OCI-LY3 (cell line): ENCODE data around the gene PSMD9.
A peak's percentile ranks its signal among the peaks of the same experiment; 100 is the strongest.
"Not testable (repeated sequence)": the region's sequence is repeated elsewhere in the genome, so short reads cannot be mapped to it uniquely, and the experiment has no call there.

Experiments
- H2AFZ ChIP-seq: fragments of 200-600, 300-600 bp; shearing (Covaris generic); 2 replicates; pipeline ENCODE4 v1.6.0; 2014; ENCODE audit warnings: antibody characterized with exemption, low read depth, low read length
- H3K27ac ChIP-seq: fragments of 200-600, 300-600 bp; sonication (generic); 2 replicates; pipeline ENCODE4 v1.5.1; 2014; ENCODE audit warnings: mild to moderate bottlenecking, low read length, moderate library complexity, mixed read lengths
- H3K27me3 ChIP-seq: fragments of 200-600, 300-600 bp; sonication (generic); 2 replicates; pipeline ENCODE4 v1.6.1; 2014; ENCODE audit warnings: low read depth, low read length, mixed read lengths
- H3K36me3 ChIP-seq: fragments of 200-600, 300-600 bp; sonication (generic); replicated peaks from 2 replicates; pipeline ENCODE3; 2014; ENCODE audit warnings: low read depth, low read length, mixed read lengths
- H3K4me1 ChIP-seq: fragments of 300-600, 200-600 bp; sonication (generic); 2 replicates; pipeline ENCODE4 v1.6.1; 2014; ENCODE audit warnings: low read length, mixed read lengths
- H3K4me2 ChIP-seq: fragments of 200-600, 300-600 bp; sonication (generic); 2 replicates; pipeline ENCODE4 v1.6.1; 2014; ENCODE audit warnings: low read length, mixed read lengths
- H3K4me3 ChIP-seq: fragments of 300-600, 200-600 bp; sonication (generic); 2 replicates; pipeline ENCODE4 v1.5.1; 2014; ENCODE audit warnings: antibody characterized with exemption, mild to moderate bottlenecking, low read length, moderate library complexity
- H3K79me2 ChIP-seq: fragments of 300-600, 200-600 bp; shearing (Covaris generic); 2 replicates; pipeline ENCODE4 v1.6.1; 2014; ENCODE audit warnings: mild to moderate bottlenecking, low read length, mixed read lengths
- H3K9ac ChIP-seq: fragments of 300-600, 200-600 bp; shearing (Covaris generic); 2 replicates; pipeline ENCODE4 v1.6.0; 2014; ENCODE audit warnings: mild to moderate bottlenecking, low read length, moderate library complexity
- H3K9me3 ChIP-seq: fragments of 200-600, 300-600 bp; shearing (Covaris generic); 2 replicates; pipeline ENCODE4 v1.6.1; 2014; ENCODE audit warnings: low read length, mixed read lengths; ENCODE audit not compliant: insufficient read depth
- H4K20me1 ChIP-seq: fragments of 200-600, 300-600 bp; sonication (generic); 2 replicates; pipeline ENCODE4 v1.6.1; 2016; ENCODE audit warnings: low read length, mixed read lengths; ENCODE audit not compliant: insufficient read depth
- CTCF ChIP-seq: fragments of 200-600, 300-600 bp; sonication (generic); IDR thresholded peaks from 2 replicates; pipeline ENCODE4 v1.5.1; 2014; ENCODE audit warnings: antibody characterized with exemption, low read length, low read depth
- EZH2phosphoT487 ChIP-seq: fragments of 200-600 bp; shearing (Covaris generic); IDR thresholded peaks from 2 replicates; pipeline ENCODE4 v1.6.1; 2018; ENCODE audit warnings: antibody characterized with exemption, mixed run types, low read depth

Gene PSMD9

DNA sequence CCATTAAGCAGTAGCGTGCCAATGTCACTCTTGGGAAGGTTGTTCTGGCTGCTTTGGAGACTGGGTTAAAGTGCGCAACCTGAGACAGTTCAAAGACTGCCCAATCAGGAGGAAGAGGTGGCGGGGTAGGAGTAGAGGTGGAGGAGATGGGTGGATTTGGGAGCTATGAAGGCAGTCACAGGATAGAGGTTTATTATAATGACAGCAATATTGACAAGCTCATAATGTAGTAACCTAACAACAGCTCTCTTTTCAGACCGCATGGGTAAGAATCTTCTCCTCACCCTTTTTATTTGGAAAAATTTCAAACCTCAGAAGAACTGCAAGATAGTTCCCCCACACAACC is 5.3 kb upstream of the PSMD9 start:
- no peak overlapping the region for H3K4me3 ChIP-seq
- H3K4me2 ChIP-seq: no peak overlapping the region
- no peak overlapping the region for H3K9ac ChIP-seq
- H4K20me1 ChIP-seq: no peaks in the 10 kb centered on the region
- H3K4me1 ChIP-seq: peaks cover 6% of the 10 kb centered on the region; the same call in 1 of the 2 replicates
- H3K79me2 ChIP-seq: no peaks in the 10 kb centered on the region
- H2AFZ ChIP-seq: no peak overlapping the region
- H3K27me3 ChIP-seq: no peaks in the 10 kb centered on the region
- H3K9me3 ChIP-seq: no peaks in the 10 kb centered on the region
- no peaks in the 10 kb centered on the region for H3K36me3 ChIP-seq
- no peak overlapping the region for H3K27ac ChIP-seq
- TF ChIP-seq EZH2phosphoT487: no peak
- TF ChIP-seq CTCF: no peak

DNA sequence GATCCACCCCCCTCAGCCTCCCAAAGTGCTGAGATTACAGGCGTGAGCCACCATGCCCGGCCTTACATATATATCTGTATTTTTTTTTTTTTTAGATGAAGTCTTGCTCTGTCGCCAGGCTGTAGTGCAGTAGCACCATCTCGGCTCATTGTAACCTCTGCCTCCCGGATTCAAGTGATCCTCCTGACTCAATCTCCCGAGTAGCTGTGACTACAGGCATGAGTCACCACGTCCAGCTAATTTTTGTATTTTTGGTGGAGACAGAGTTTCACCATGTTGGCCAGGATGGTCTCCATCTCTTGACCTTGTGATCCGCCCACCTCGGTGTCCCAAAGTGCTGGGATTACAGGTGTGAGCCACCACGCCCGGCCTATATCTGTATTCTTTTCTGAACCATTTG is 3.5 kb upstream of the PSMD9 start:
- H2AFZ ChIP-seq, H3K9ac ChIP-seq, H3K27ac ChIP-seq, H3K4me3 ChIP-seq, H3K27me3 ChIP-seq, H3K36me3 ChIP-seq, H3K4me2 ChIP-seq, H4K20me1 ChIP-seq, H3K9me3 ChIP-seq: not testable (repeated sequence)
- H3K79me2 ChIP-seq: peaks cover 14% of the 10 kb centered on the region
- H3K4me1 ChIP-seq: peaks cover 12% of the 10 kb centered on the region

DNA sequence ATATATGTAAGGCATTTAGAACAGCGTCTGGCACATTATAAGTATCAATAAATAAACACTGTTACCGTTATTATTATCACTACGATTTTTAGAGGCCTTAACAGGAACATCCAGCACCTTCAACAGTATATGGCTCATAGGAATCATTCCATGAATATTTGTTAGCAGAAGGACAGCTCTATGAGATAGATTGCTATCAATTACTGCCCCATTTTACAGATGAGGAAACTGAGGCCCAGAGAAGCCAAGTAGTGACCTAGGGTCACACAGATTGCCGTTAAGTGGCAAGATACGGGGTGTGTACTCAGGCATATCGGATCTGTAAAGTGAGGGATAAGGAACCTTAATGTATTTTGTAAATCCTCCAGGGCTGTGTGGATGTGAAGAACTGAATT is 510 bp upstream of the PSMD9 start:
- no peaks in the 10 kb centered on the region for H4K20me1 ChIP-seq
- peaks cover 31% of the 10 kb centered on the region for H3K79me2 ChIP-seq
- H3K36me3 ChIP-seq: no peaks in the 10 kb centered on the region
- peaks cover 15% of the 10 kb centered on the region for H3K4me1 ChIP-seq
- peak overlapping the region; percentile 37 for H3K27ac ChIP-seq
- H3K4me3 ChIP-seq: peak overlapping the region; percentile 83
- TF ChIP-seq EZH2phosphoT487 (no peak), CTCF (no peak; the same call in 1 of the 2 replicates)
- peak overlapping the region; percentile 88 for H2AFZ ChIP-seq
- H3K4me2 ChIP-seq: peak overlapping the region; percentile 84
- H3K27me3 ChIP-seq: no peaks in the 10 kb centered on the region
- H3K9me3 ChIP-seq: no peaks in the 10 kb centered on the region
- peak overlapping the region; percentile 70 for H3K9ac ChIP-seq

- TF ChIP-seq CTCF (no peak), EZH2phosphoT487 (no peak)
- Histone ChIP-seq H3K4me3 (peak overlapping the region; percentile 83), H3K9ac (peak overlapping the region; percentile 78), H3K79me2 (peaks cover 41% of the 10 kb centered on the region), H3K4me1 (peaks cover 27% of the 10 kb centered on the region), H3K9me3 (no peaks in the 10 kb centered on the region), H3K27ac (peak overlapping the region; percentile 78), H3K36me3 (no peaks in the 10 kb centered on the region), H3K27me3 (no peaks in the 10 kb centered on the region), H4K20me1 (no peaks in the 10 kb centered on the region), H2AFZ (no peak overlapping the region), H3K4me2 (peak overlapping the region; percentile 83)
These were observed 659 bp downstream of the PSMD9 start for GRCh38 chr12:121889274-121889624.

GRCh38 chr12:121889661-121890060 is 1.1 kb downstream of the PSMD9 start:
- H3K4me3 ChIP-seq: peak overlapping the region; percentile 83
- not testable (repeated sequence) for H3K27me3 ChIP-seq

More at GRCh38 chr12:121889661-121890060, 1.1 kb downstream of the PSMD9 start:
- H3K27ac ChIP-seq, H4K20me1 ChIP-seq, H2AFZ ChIP-seq, H3K9me3 ChIP-seq, H3K36me3 ChIP-seq: not testable (repeated sequence)
- H3K4me1 ChIP-seq: peaks cover 30% of the 10 kb centered on the region
- H3K79me2 ChIP-seq: peaks cover 41% of the 10 kb centered on the region
- H3K4me2 ChIP-seq: peak overlapping the region; percentile 83
- H3K9ac ChIP-seq: peak overlapping the region; percentile 78
